ENCODE data around the gene DPP9. TPM values are rescaled to one million over a fixed set of nuclear protein-coding genes. Genes with fewer than 3 reads are reported as not detected.

DPP9 gene
- total RNA-seq, 2 donors from 2014 or later, result 36.2 to 50.4 TPM

DNA sequence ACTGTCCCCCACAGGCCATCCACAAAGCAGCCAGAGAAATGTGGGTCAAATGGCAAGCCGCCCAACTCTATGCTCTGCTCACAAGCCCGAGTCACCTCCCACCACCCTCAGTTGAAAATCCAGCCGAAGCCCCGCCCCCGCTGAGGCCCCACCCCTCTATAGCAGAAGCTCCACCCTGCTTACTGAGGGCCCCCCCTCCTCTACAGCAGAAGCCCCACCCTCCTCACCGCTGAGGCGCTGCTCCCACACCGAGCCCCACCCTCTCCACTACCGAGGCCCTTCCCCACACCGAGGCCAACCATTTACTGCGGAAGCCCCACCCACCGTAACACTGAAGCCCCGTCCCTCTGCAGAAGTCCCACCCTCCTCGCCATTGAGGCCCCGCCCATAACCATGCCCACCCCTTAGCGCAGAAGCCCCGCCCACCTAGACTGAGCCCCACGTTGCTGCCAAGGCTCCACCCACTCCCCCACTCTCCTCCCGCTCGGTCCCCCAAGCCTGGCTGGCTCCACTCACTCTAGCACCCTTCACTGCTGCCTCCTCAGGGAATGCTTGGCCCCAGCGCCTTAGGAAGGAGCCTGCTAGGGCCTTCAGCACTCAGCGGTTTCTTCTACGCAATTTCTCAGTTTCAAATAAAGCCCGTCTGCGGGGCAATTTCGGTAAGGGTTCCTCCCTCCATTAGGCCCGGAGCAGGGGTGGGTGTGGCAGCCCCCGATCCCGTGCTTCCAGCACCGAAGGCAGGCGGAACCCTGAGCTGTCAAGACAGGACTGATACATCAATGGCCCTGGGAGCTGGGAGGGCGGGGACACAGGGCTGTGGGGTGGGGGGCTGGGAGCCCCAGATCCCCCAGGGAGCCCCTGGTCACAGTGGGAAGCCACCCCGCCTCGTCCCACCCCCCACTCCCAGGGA lies 44.5 kb downstream of the DPP9 start:
- peaks cover 59% of the 10 kb centered on the region for H3K36me3 ChIP-seq
- H3K4me1 ChIP-seq, result peaks cover 0 to 9% of the 10 kb centered on the region in 2 donors
- no peak for DNase-seq (ENCODE audit: low spot score)
- TF ChIP-seq, protein P1, sequence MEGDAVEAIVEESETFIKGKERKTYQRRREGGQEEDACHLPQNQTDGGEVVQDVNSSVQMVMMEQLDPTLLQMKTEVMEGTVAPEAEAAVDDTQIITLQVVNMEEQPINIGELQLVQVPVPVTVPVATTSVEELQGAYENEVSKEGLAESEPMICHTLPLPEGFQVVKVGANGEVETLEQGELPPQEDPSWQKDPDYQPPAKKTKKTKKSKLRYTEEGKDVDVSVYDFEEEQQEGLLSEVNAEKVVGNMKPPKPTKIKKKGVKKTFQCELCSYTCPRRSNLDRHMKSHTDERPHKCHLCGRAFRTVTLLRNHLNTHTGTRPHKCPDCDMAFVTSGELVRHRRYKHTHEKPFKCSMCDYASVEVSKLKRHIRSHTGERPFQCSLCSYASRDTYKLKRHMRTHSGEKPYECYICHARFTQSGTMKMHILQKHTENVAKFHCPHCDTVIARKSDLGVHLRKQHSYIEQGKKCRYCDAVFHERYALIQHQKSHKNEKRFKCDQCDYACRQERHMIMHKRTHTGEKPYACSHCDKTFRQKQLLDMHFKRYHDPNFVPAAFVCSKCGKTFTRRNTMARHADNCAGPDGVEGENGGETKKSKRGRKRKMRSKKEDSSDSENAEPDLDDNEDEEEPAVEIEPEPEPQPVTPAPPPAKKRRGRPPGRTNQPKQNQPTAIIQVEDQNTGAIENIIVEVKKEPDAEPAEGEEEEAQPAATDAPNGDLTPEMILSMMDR (IDR thresholded peaks at IDR 0.05), result no peak
- H3K27me3 ChIP-seq, result no peaks in the 10 kb centered on the region
- H3K9me3 ChIP-seq, result no peaks in the 10 kb centered on the region
- H3K4me3 ChIP-seq, result no peak overlapping the region
- H3K27ac ChIP-seq, result no peak overlapping the region

DNA sequence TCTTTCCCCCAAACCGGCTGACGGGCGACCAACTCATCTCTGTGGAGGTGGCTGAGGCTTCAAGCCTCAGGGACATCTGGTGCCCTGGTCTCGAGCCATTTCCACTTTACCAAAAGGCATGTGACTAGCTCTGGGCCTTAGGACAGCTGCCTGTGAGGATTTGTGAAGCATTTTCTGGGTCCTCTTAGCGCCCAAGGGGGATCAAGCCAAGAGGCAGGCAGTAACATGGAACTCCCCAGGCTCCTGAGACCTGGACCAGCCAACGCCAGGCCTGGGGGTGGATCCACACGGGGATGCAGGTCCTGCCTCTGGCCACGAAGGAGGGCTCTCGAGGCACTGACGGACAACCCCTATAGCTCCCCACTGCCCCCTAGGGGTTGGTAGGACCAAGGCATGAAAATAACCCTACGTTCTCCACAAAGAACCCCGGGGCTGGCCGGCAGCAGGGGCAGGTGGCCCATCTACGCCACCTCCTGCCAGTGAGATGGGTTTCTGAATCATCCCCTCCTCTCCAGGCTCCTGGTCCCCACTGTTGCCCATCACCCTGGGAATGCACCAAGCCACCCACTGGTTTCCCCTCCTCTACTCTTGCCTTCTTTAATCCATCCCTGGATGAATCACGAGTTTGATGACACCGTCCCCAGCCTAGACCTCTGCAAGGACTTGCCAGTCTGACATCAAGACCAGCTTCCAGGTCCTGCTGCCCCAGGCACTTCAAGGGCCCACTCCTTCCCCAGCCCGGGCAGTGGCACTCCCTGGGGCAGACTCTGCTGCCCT lies 46.5 kb downstream of the DPP9 start:
- Histone ChIP-seq H3K4me1 (peaks cover 0 to 9% of the 10 kb centered on the region in 2 donors), H3K27me3 (no peaks in the 10 kb centered on the region), H3K4me3 (no peak overlapping the region), H3K9me3 (no peaks in the 10 kb centered on the region), H3K36me3 (peaks cover 39% of the 10 kb centered on the region), H3K27ac (peak overlapping the region; percentile 6 to 58)
- DNase-seq (ENCODE audit: low spot score), result no peak
- TF ChIP-seq, protein P1 (IDR thresholded peaks at IDR 0.05), result peak in 1 of 2 donors; percentile 63

DNA sequence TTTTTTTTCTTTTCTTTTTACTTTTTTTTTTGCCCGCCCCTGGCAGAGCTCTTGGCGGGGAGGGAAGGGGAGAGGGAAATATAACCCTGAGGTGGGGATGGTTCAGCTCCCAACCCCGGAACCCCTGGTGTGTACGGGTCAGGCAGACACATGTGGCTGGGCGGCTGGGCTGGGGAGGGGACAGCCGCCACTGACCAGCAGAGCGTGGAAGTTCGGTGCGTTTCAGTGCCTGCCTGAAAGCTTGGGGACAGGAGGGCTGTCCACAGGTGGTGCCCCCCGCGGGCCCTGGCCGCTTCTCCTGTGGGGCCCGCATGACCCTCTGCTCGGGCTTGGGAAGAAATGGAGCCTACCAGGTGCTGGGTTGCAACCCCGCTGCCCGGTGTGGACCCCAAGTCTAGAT lies 48.3 kb downstream of the DPP9 start:
- DNase-seq (ENCODE audit: low spot score), result no peak
- no peak overlapping the region for H3K27ac ChIP-seq
- peaks cover 0 to 21% of the 10 kb centered on the region in 2 donors for H3K4me1 ChIP-seq
- TF ChIP-seq, protein P1 (IDR thresholded peaks at IDR 0.05), result no peak
- H3K27me3 ChIP-seq, result no peaks in the 10 kb centered on the region
- peaks cover 26% of the 10 kb centered on the region for H3K36me3 ChIP-seq
- H3K9me3 ChIP-seq, result no peaks in the 10 kb centered on the region
- no peak overlapping the region for H3K4me3 ChIP-seq

DNA sequence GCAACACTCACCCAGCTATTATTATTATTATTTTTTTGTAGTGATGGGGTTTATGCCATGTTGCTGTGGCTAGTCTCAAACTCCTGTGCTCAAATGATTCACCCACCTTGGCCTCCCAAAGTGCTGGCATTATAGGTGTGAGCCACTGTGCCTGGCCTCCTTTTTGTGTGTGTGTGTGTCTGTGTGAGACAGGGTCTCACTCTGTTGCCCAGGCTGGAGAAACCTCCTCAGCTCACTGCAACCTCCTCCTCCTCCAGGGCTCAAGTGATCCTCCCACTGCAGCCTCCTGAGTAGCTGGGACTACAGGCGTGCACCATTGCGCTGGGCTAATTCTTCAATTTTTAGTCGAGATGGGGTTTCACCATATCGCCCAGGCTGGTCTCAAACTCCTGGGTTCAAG lies 49.9 kb downstream of the DPP9 start:
- TF ChIP-seq, protein P1 (IDR thresholded peaks at IDR 0.05), result no peak
- H3K4me3 ChIP-seq, result no peak overlapping the region
- no peaks in the 10 kb centered on the region for H3K9me3 ChIP-seq
- H3K36me3 ChIP-seq, result peaks cover 22% of the 10 kb centered on the region
- H3K4me1 ChIP-seq, result peaks cover 0 to 33% of the 10 kb centered on the region in 2 donors
- H3K27me3 ChIP-seq, result no peaks in the 10 kb centered on the region
- H3K27ac ChIP-seq, result no peak overlapping the region
- DNase-seq (ENCODE audit: low spot score), result no peak

DNA sequence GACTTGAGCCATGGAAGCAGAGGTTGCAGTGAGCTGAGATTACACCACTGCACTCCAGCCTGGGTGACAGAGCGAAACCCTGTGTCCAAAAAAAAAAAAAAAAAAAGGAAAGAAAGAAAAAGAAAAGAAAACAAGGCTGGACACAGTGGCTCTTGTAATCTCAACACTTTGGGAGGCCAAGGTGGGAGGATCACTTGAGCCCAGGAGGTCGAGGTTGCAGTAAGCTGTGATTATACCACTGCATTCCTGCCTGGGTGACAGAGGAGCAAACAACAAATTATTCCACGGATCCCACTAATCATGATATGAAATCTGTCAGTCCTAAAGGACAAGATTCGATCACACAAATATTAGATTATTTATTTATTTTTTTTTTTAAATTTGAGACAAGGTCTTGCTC lies 50.4 kb downstream of the DPP9 start:
- Histone ChIP-seq H3K27me3 (no peaks in the 10 kb centered on the region), H3K27ac (no peak overlapping the region)

More for the DNA sequence above, 50.4 kb downstream of the DPP9 start:
- DNase-seq (ENCODE audit: low spot score), result no peak
- Histone ChIP-seq H3K4me3 (no peak overlapping the region), H3K4me1 (peaks cover 0 to 34% of the 10 kb centered on the region in 2 donors), H3K36me3 (peaks cover 28% of the 10 kb centered on the region), H3K9me3 (no peaks in the 10 kb centered on the region)
- TF ChIP-seq, protein P1 (IDR thresholded peaks at IDR 0.05), result no peak

Measured in right atrium auricular region (tissue), 2 donors.